Sigmoid colon (tissue), 7 donors: ENCODE results near the gene CYP2A13. TPM values are rescaled to one million over a fixed set of nuclear protein-coding genes. Genes with fewer than 3 reads are reported as not detected.

Source experiments
- DNase-seq: peaks from one replicate; pipeline ENCODE4 v3.0.0-alpha.2; 2019
- H3K27ac ChIP-seq, 4 donors: fragments of 200-600 bp; sonication (generic); one replicate each; pipeline ENCODE4 v1.5.1; 2016 to 2019; ENCODE audit warnings: mild to moderate bottlenecking in 1 of 4
- H3K27me3 ChIP-seq, 3 donors: fragments of 200-600 bp; sonication (generic); one replicate each; pipeline ENCODE4 v1.5.1; 2019; ENCODE audit warnings: mild to moderate bottlenecking in 1 of 3
- H3K36me3 ChIP-seq, 4 donors: fragments of 200-600 bp; sonication (generic); one replicate each; pipeline ENCODE4 v1.5.1; 2016 to 2019
- H3K4me1 ChIP-seq, 4 donors: fragments of 200-600 bp; sonication (generic); one replicate each; pipeline ENCODE4 v1.5.1; 2017 to 2019
- H3K4me3 ChIP-seq, 4 donors: fragments of 200-600 bp; sonication (generic); one replicate each; pipeline ENCODE4 v1.5.1; 2017 to 2019; ENCODE audit warnings: mild to moderate bottlenecking in 2 of 4, moderate library complexity in 1 of 4
- H3K9me3 ChIP-seq, 4 donors: fragments of 200-600 bp in 3 of 4; sonication (generic) in 3 of 4; one replicate each; pipeline versions ENCODE4 v1.5.1 to v1.6.1; 2013 to 2019
- CTCF ChIP-seq, 4 experiments: fragments of 450-650 bp in 3 of 4; fragments of 200-600 bp in 1 of 4; IDR thresholded peaks; one replicate each; pipeline ENCODE4 v1.5.1; 2016 to 2019; ENCODE audit warnings: antibody characterized with exemption in 4 of 4, mild to moderate bottlenecking in 3 of 4, moderate library complexity in 2 of 4
- EP300 ChIP-seq, 4 donors: sonication (generic); formaldehyde crosslinking; IDR thresholded peaks; one replicate each; pipeline ENCODE4 v1.6.1; 2017; ENCODE audit warnings: antibody characterized with exemption in 4 of 4
- POLR2A ChIP-seq, 2 donors: fragments of 450-650 bp; IDR thresholded peaks; one replicate each; pipeline ENCODE4 v1.6.1; 2016; ENCODE audit warnings: antibody characterized with exemption in 2 of 2, mild to moderate bottlenecking in 2 of 2, moderate library complexity in 2 of 2
- POLR2AphosphoS5 ChIP-seq, 4 donors: sonication (generic); formaldehyde crosslinking; IDR thresholded peaks; one replicate each; pipeline ENCODE4 v1.6.1; 2017; ENCODE audit warnings: antibody characterized with exemption in 4 of 4
- WGBS, 2 donors: extraction: QIAGEN DNeasy Blood & Tissue Kit; methylation state at CpG; one replicate each; pipeline ENCODE4 v1.1.7; 2013; 5-methylcytosine and 5-hydroxymethylcytosine counted together
- intact Hi-C: fragments of 100-400 bp; cut with DNase I; formaldehyde crosslinking; loops from one replicate; pipeline ENCODE4 v1.15.1; 2023
- polyA plus RNA-seq, 3 donors: library from polyadenylated mRNA; stranded (reverse); fragments of 200-250 nt; gene quantifications; one replicate each; pipeline ENCODE4 v1.2.3, GENCODE V29; 2013
- total RNA-seq, 4 donors: library from RNA; depleted of rRNA; stranded (reverse); fragments of >200 nt; gene quantifications; one replicate each; pipeline ENCODE4 v1.1.0, GENCODE V29; 2016
- donor health status: healthy with polysubstance abuse.
- donor health status: Bipolar disorder and iron deficiency.
- donor health status: healthy.

The CYP2A13 gene
- total and polyA plus RNA-seq, 7 donors = not detected

- H3K9me3 ChIP-seq = no peaks in the 10 kb centered on the region
- no peak for DNase-seq
- no peak overlapping the region for H3K27ac ChIP-seq
- intact Hi-C loops = no loop called here
- no peak overlapping the region for H3K4me3 ChIP-seq
- no peaks in the 10 kb centered on the region for H3K36me3 ChIP-seq
- no peaks in the 10 kb centered on the region for H3K4me1 ChIP-seq
- 85 to 87% methylated on average over 3 of the region's 3 CpGs for WGBS, 2 donors
- TF ChIP-seq EP300 (IDR thresholded peaks at IDR 0.05) = no peak
- TF ChIP-seq POLR2AphosphoS5 (IDR thresholded peaks at IDR 0.05) = no peak
- no peak for TF ChIP-seq POLR2A (IDR thresholded peaks at IDR 0.05)
- no peak for TF ChIP-seq CTCF (IDR thresholded peaks at IDR 0.05)
- no peaks in the 10 kb centered on the region for H3K27me3 ChIP-seq
Measured at GRCh38 chr19:41106177-41106576, 17.9 kb downstream of the CYP2A13 start.

GRCh38 chr19:41111296-41111695, 23.0 kb downstream of the CYP2A13 start:
- WGBS, 2 donors = 90 to 92% methylated on average over 9 of the region's 9 CpGs
- intact Hi-C loops = no loop called here
- TF ChIP-seq POLR2AphosphoS5 (IDR thresholded peaks at IDR 0.05) (no peak), CTCF (IDR thresholded peaks at IDR 0.05) (no peak), POLR2A (IDR thresholded peaks at IDR 0.05) (no peak), EP300 (IDR thresholded peaks at IDR 0.05) (no peak)
- H3K4me1 ChIP-seq = no peaks in the 10 kb centered on the region
- no peaks in the 10 kb centered on the region for H3K36me3 ChIP-seq
- no peaks in the 10 kb centered on the region for H3K27me3 ChIP-seq
- no peak for DNase-seq
- no peak overlapping the region for H3K27ac ChIP-seq
- no peak overlapping the region for H3K4me3 ChIP-seq
- no peaks in the 10 kb centered on the region for H3K9me3 ChIP-seq

- no peak overlapping the region for H3K4me3 ChIP-seq
- intact Hi-C loops = no loop called here
- no peaks in the 10 kb centered on the region for H3K27me3 ChIP-seq
- H3K9me3 ChIP-seq = no peaks in the 10 kb centered on the region
- WGBS, 2 donors = 86 to 96% methylated on average over 5 of the region's 5 CpGs
- no peak overlapping the region for H3K27ac ChIP-seq
- TF ChIP-seq POLR2AphosphoS5 (IDR thresholded peaks at IDR 0.05) = no peak
- TF ChIP-seq POLR2A (IDR thresholded peaks at IDR 0.05) = no peak
- no peak for TF ChIP-seq CTCF (IDR thresholded peaks at IDR 0.05)
- TF ChIP-seq EP300 (IDR thresholded peaks at IDR 0.05) = no peak
- no peaks in the 10 kb centered on the region for H3K4me1 ChIP-seq
- no peak for DNase-seq
- no peaks in the 10 kb centered on the region for H3K36me3 ChIP-seq
Measured at GRCh38 chr19:41111750-41112295, 23.6 kb downstream of the CYP2A13 start.

GRCh38 chr19:41112728-41113290, 24.6 kb downstream of the CYP2A13 start:
- no peaks in the 10 kb centered on the region for H3K36me3 ChIP-seq
- intact Hi-C loops = no loop called here
- H3K4me3 ChIP-seq = no peak overlapping the region
- H3K27me3 ChIP-seq = no peaks in the 10 kb centered on the region
- DNase-seq = no peak
- 79 to 81% methylated on average over 7 of the region's 7 CpGs for WGBS, 2 donors
- H3K27ac ChIP-seq = no peak overlapping the region
- TF ChIP-seq EP300 (IDR thresholded peaks at IDR 0.05) (no peak), POLR2AphosphoS5 (IDR thresholded peaks at IDR 0.05) (no peak), POLR2A (IDR thresholded peaks at IDR 0.05) (no peak), CTCF (IDR thresholded peaks at IDR 0.05) (no peak)
- H3K9me3 ChIP-seq = no peaks in the 10 kb centered on the region
- no peaks in the 10 kb centered on the region for H3K4me1 ChIP-seq

GRCh38 chr19:41114132-41114531, 25.9 kb downstream of the CYP2A13 start, which contains the start of gene CYP2F1:
Gene CYP2F1 (plus strand): TSS chr19:41114432. CDS start chr19:41116189, 1,757 bp downstream.
- DNase-seq = no peak

More at GRCh38 chr19:41114132-41114531, 25.9 kb downstream of the CYP2A13 start, which contains the start of gene CYP2F1:
- Histone ChIP-seq H3K27me3 (no peaks in the 10 kb centered on the region), H3K4me3 (no peak within 1 kb of the TSS), H3K4me1 (no peaks in the 10 kb centered on the region), H3K27ac (no peak within 1 kb of the TSS), H3K36me3 (no peaks in the 10 kb centered on the region), H3K9me3 (no peaks in the 10 kb centered on the region)
- intact Hi-C loops = no loop called here
- TF ChIP-seq POLR2AphosphoS5 (IDR thresholded peaks at IDR 0.05) (no peak), POLR2A (IDR thresholded peaks at IDR 0.05) (no peak), EP300 (IDR thresholded peaks at IDR 0.05) (no peak), CTCF (IDR thresholded peaks at IDR 0.05) (no peak)
- WGBS, 2 donors = 69 to 81% methylated on average over 7 of the region's 7 CpGs
